IMR-90 (cell line): ENCODE measurements around the gene RNASE1. TPM values are rescaled to one million over a fixed set of nuclear protein-coding genes. Genes with fewer than 3 reads are reported as not detected.

ENCODE experiments used
- ATAC-seq: fragments of 200-7000 bp; cut with Tn5 transposase; 2 replicates; pipeline ENCODE4 v1.9.1; 2020; ENCODE audit warnings: low read depth, mild to moderate bottlenecking, moderate library complexity
- BruUV-seq: library from RNA; stranded (reverse); fragments of 400-500 nt; replicated peaks from 2 replicates; lab custom pipeline; 2021; lab: Mats Ljungman, UMichigan
- CTCF ChIA-PET: fragments of 300-600 bp; formaldehyde crosslinking; extraction: SDS; loops from one replicate; lab custom pipeline; 2021; ENCODE audit warnings: antibody characterized with exemption; lab: Yijun Ruan, JAX
- POLR2A ChIA-PET: fragments of 300-600 bp; sonication (Branson Sonifier 250); formaldehyde crosslinking; loops from one replicate; lab custom pipeline; 2022; ENCODE audit warnings: antibody characterized with exemption; ENCODE audit not compliant: unreplicated experiment; lab: Charles Lee
- DNase-seq: peaks from one replicate; pipeline ENCODE4 v3.0.0; 2013
- H2AFZ ChIP-seq: replicated peaks from 2 replicates; pipeline ENCODE3; 2013; ENCODE audit warnings: low read length, mild to moderate bottlenecking; ENCODE audit not compliant: poor library complexity
- H2AK5ac ChIP-seq: 2 replicates; pipeline ENCODE4 v1.6.1; 2013; ENCODE audit warnings: low read depth, low read length, inconsistent platforms
- H2AK9ac ChIP-seq: replicated peaks from 2 replicates; pipeline ENCODE3; 2013; ENCODE audit warnings: mild to moderate bottlenecking, low read depth, low read length, moderate library complexity; ENCODE audit not compliant: poor library complexity
- H2BK120ac ChIP-seq: 2 replicates; pipeline ENCODE4 v1.6.1; 2013; ENCODE audit warnings: low read depth, low read length, inconsistent platforms
- H2BK15ac ChIP-seq: 3 replicates; pipeline ENCODE4 v1.6.1; 2013; ENCODE audit warnings: low read depth, low read length, inconsistent platforms
- H2BK20ac ChIP-seq: 2 replicates; pipeline ENCODE4 v1.6.1; 2013; ENCODE audit warnings: low read depth, mild to moderate bottlenecking, inconsistent platforms, low read length, moderate library complexity
- H2BK5ac ChIP-seq: 2 replicates; pipeline ENCODE4 v1.6.1; 2013; ENCODE audit warnings: mild to moderate bottlenecking, low read depth, low read length, inconsistent platforms; ENCODE audit not compliant: poor library complexity, severe bottlenecking
- H3K14ac ChIP-seq: replicated peaks from 2 replicates; pipeline ENCODE4 v1.6.1; 2013; ENCODE audit warnings: low read depth, low read length, inconsistent platforms
- H3K18ac ChIP-seq: 2 replicates; pipeline ENCODE4 v1.6.1; 2013; ENCODE audit warnings: low read depth, low read length, control low read depth
- H3K23ac ChIP-seq: 2 replicates; pipeline ENCODE4 v1.6.1; 2013; ENCODE audit warnings: low read depth, low read length, inconsistent platforms
- H3K27ac ChIP-seq: 2 replicates; pipeline ENCODE4 v1.5.1; 2013; ENCODE audit warnings: mild to moderate bottlenecking, control low read depth, low read length; ENCODE audit not compliant: insufficient read depth
- H3K27me3 ChIP-seq: 2 replicates; pipeline ENCODE4 v1.6.1; 2013; ENCODE audit warnings: low read length; ENCODE audit not compliant: control insufficient read depth, insufficient read depth
- H3K36me3 ChIP-seq: 2 replicates; pipeline ENCODE4 v1.6.1; 2013; ENCODE audit warnings: low read length, mixed read lengths; ENCODE audit not compliant: control insufficient read depth, insufficient read depth
- H3K4ac ChIP-seq: 2 replicates; pipeline ENCODE4 v1.6.1; 2013; ENCODE audit warnings: low read depth, low read length, inconsistent platforms
- H3K4me1 ChIP-seq: 2 replicates; pipeline ENCODE4 v1.6.1; 2013; ENCODE audit warnings: low read length, mixed read lengths; ENCODE audit not compliant: control insufficient read depth, insufficient read depth
- H3K4me2 ChIP-seq: 2 replicates; pipeline ENCODE4 v1.6.1; 2013; ENCODE audit warnings: low read depth, mild to moderate bottlenecking, control low read depth, low read length, moderate library complexity
- H3K4me3 ChIP-seq: 2 replicates; pipeline ENCODE4 v1.5.1; 2013; ENCODE audit warnings: low read depth, mild to moderate bottlenecking, control low read depth, low read length, moderate library complexity; ENCODE audit not compliant: insufficient read depth
- H3K56ac ChIP-seq: 2 replicates; pipeline ENCODE4 v1.6.1; 2013; ENCODE audit warnings: low read length, inconsistent platforms; ENCODE audit not compliant: insufficient read depth; ENCODE audit errors: extremely low read depth
- H3K79me1 ChIP-seq, 2 experiments: 2 replicates each; pipeline ENCODE4 v1.6.1; 2013; ENCODE audit warnings: low read length in 2 of 2, inconsistent platforms in 1 of 2, low read depth in 1 of 2
- H3K9ac ChIP-seq: 2 replicates; pipeline ENCODE4 v1.6.1; 2013; ENCODE audit warnings: low read depth, low read length, control low read depth
- H3K9me1 ChIP-seq: 2 replicates; pipeline ENCODE4 v1.6.1; 2013; ENCODE audit warnings: low read length, inconsistent platforms; ENCODE audit not compliant: insufficient read depth
- H3K9me3 ChIP-seq: 2 replicates; pipeline ENCODE4 v1.6.1; 2013; ENCODE audit warnings: low read length; ENCODE audit not compliant: control insufficient read depth, insufficient read depth
- H4K20me1 ChIP-seq: 2 replicates; pipeline ENCODE4 v1.6.1; 2013; ENCODE audit warnings: low read length, inconsistent platforms; ENCODE audit not compliant: insufficient read depth
- H4K5ac ChIP-seq: 2 replicates; pipeline ENCODE4 v1.6.1; 2013; ENCODE audit warnings: mild to moderate bottlenecking, low read depth, low read length, control low read depth
- H4K8ac ChIP-seq, 2 experiments: 2 replicates each; pipeline ENCODE4 v1.6.1; 2013; ENCODE audit warnings: low read depth in 2 of 2, low read length in 2 of 2, control low read depth in 1 of 2, inconsistent platforms in 1 of 2
- H4K91ac ChIP-seq: 2 replicates; pipeline ENCODE4 v1.6.1; 2013; ENCODE audit warnings: low read depth, low read length, inconsistent platforms; ENCODE audit not compliant: insufficient read depth
- BHLHE40 ChIP-seq: fragments of 150-350 bp; IDR thresholded peaks from 2 replicates; pipeline ENCODE4 v1.6.1; 2016; ENCODE audit warnings: mild to moderate bottlenecking, low read depth, low read length
- CEBPB ChIP-seq: IDR thresholded peaks from 2 replicates; pipeline ENCODE4 v1.6.1; 2012; ENCODE audit warnings: low read depth, low read length, improper control_type of control experiment
- CTCF ChIP-seq: conservative IDR thresholded peaks from 2 replicates; pipeline ENCODE4 v1.5.1; 2012; ENCODE audit warnings: mild to moderate bottlenecking, low read depth, low read length, improper control_type of control experiment
- FOS ChIP-seq: fragments of 150-350 bp; IDR thresholded peaks from 2 replicates; pipeline ENCODE4 v1.6.1; 2016; ENCODE audit warnings: low read depth, low read length
- MAZ ChIP-seq: IDR thresholded peaks from 2 replicates; pipeline ENCODE4 v1.6.1; 2012; ENCODE audit warnings: low read depth, mild to moderate bottlenecking, low read length, improper control_type of control experiment, moderate library complexity, borderline replicate concordance
- MXI1 ChIP-seq: IDR thresholded peaks from 2 replicates; pipeline ENCODE4 v1.6.1; 2012; ENCODE audit warnings: low read depth, mild to moderate bottlenecking, low read length, moderate library complexity, borderline replicate concordance
- NFE2L2 ChIP-seq: fragments of 150-350 bp; IDR thresholded peaks from 2 replicates; pipeline ENCODE4 v1.6.1; 2016; ENCODE audit warnings: low read depth, mild to moderate bottlenecking, low read length
- POLR2A ChIP-seq: IDR thresholded peaks from 2 replicates; pipeline ENCODE4 v1.6.1; 2012; ENCODE audit warnings: mild to moderate bottlenecking, low read depth, low read length
- RCOR1 ChIP-seq: IDR thresholded peaks from 2 replicates; pipeline ENCODE4 v1.6.1; 2012; ENCODE audit warnings: mild to moderate bottlenecking, low read length, improper control_type of control experiment; ENCODE audit not compliant: insufficient replicate concordance
- SMC3 ChIP-seq: fragments of 150-350 bp; IDR thresholded peaks from 2 replicates; pipeline ENCODE4 v1.6.1; 2016; ENCODE audit warnings: low read depth, mild to moderate bottlenecking, antibody characterized with exemption, low read length, moderate library complexity
- USF2 ChIP-seq: fragments of 150-350 bp; IDR thresholded peaks from 2 replicates; pipeline ENCODE4 v1.6.1; 2017; ENCODE audit warnings: mild to moderate bottlenecking, antibody characterized with exemption, low read length, low read depth
- WGBS, 2 experiments: methylation state at CpG; one replicate each; pipeline versions ENCODE4 v1.1.5 to v1.1.7; 2013; ENCODE audit warnings: missing lambda C conversion rate in 2 of 2; ENCODE audit not compliant: insufficient read length in 1 of 2; ENCODE audit errors: extremely low coverage in 2 of 2; 5-methylcytosine and 5-hydroxymethylcytosine counted together
- dilution Hi-C: fragments of 300-500 bp; cut with HindIII; formaldehyde crosslinking; loops from one replicate; pipeline ENCODE4 v1.14.3; 2018; ENCODE audit warnings: low sequenced_read_pairs; ENCODE audit not compliant: unreplicated experiment
- in situ Hi-C: fragments of 300-500 bp; cut with MboI; formaldehyde crosslinking; loops from 3 replicates; pipeline ENCODE4 v1.14.3; 2019; ENCODE audit warnings: low sequenced_read_pairs, inconsistent platforms, mixed read lengths
- intact Hi-C: fragments of 100-400 bp; cut with micrococcal nuclease; formaldehyde crosslinking; loops from 2 replicates; pipeline ENCODE4 v1.10.0; 2022
- polyA plus RNA-seq, 3 experiments: library from polyadenylated mRNA; depleted of rRNA; stranded (reverse); fragments of >200 nt; gene quantifications; 2 replicates each; pipeline ENCODE4 v1.2.3, GENCODE V29; 2012; ENCODE audit warnings: low replicate concordance in 1 of 3
- total RNA-seq: library from RNA; depleted of rRNA; stranded (reverse); fragments of >200 nt; gene quantifications from 2 replicates; pipeline ENCODE4 v1.2.3, GENCODE V29; 2012

Gene RNASE1
- total and polyA plus RNA-seq, 2 of the 4 experiments (the other 2 are of a cell fraction), result not detected

- H4K20me1 ChIP-seq, result no peaks in the 10 kb centered on the region
- intact Hi-C loops, result no loop called here
- WGBS, 2 experiments, result no CpG with 5 or more reads among the region's 3 CpGs
- TF ChIP-seq MAZ (no peak), CEBPB (no peak), POLR2A (no peak), BHLHE40 (no peak), SMC3 (no peak), NFE2L2 (no peak), RCOR1 (no peak), MXI1 (no peak), CTCF (no peak), USF2 (no peak), FOS (no peak)
- ATAC-seq (no peak), DNase-seq (no peak)
- no peak overlapping the region for H2AK5ac ChIP-seq
- H3K56ac ChIP-seq, result no peak overlapping the region
- no peak overlapping the region for H3K23ac ChIP-seq
- in situ Hi-C loops, result no loop called here
- no peak overlapping the region for H4K5ac ChIP-seq
- no peak overlapping the region for H3K18ac ChIP-seq
- dilution Hi-C loops, result no loop called here
- H3K4me3 ChIP-seq, result no peak overlapping the region
- H3K9me3 ChIP-seq, result no peaks in the 10 kb centered on the region
- no peak overlapping the region for H2BK5ac ChIP-seq
- no peak overlapping the region for H3K4ac ChIP-seq
- H3K79me1 ChIP-seq, result no peaks in the 10 kb centered on the region
- H3K9ac ChIP-seq, result no peak overlapping the region
- no peaks in the 10 kb centered on the region for H3K27me3 ChIP-seq
- CTCF ChIA-PET, result no interaction called here
- no peak overlapping the region for H2BK20ac ChIP-seq
- POLR2A ChIA-PET, result no interaction called here
- H2BK120ac ChIP-seq, result no peak overlapping the region
- H4K91ac ChIP-seq, result no peak overlapping the region
- no peaks in the 10 kb centered on the region for H3K9me1 ChIP-seq
- no peak overlapping the region for H3K27ac ChIP-seq
- no peaks in the 10 kb centered on the region for H3K36me3 ChIP-seq
- no peak overlapping the region for H2BK15ac ChIP-seq
- no peak overlapping the region for H3K4me2 ChIP-seq
- no TSS peak for BruUV-seq
- H2AK9ac ChIP-seq, result no peak overlapping the region
- H3K4me1 ChIP-seq, result no peaks in the 10 kb centered on the region
- no peak overlapping the region for H2AFZ ChIP-seq
- H4K8ac ChIP-seq, result no peak overlapping the region
- no peak overlapping the region for H3K14ac ChIP-seq
Measured at GRCh38 chr14:20827326-20827725, 24.7 kb upstream of the RNASE1 start.
